ENCODE measurements around the gene EPHA6.

DNA sequence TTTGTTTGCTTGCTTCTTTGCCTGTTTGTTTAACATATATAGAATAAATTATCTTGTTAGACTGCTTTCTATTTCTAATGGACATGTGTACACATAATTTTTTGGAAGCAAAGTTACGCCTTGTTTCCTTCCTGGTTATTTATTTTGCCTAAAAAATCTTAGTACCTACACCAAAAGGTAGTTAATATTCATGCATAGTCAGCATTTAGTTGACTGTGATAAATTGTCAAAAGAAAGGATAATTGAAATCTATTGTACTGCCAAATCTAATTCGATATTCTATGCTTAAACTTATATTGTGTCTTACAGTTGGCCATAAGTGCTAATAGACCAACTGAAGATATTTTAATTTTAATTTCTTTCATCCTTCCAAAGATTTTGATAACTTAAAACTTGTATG, 716.3 kb downstream of the EPHA6 start:
- TF ChIP-seq EZH2 (IDR thresholded peaks at IDR 0.05; ENCODE audit: low read length, missing control alignments), result no peak
- TF ChIP-seq, protein P1, sequence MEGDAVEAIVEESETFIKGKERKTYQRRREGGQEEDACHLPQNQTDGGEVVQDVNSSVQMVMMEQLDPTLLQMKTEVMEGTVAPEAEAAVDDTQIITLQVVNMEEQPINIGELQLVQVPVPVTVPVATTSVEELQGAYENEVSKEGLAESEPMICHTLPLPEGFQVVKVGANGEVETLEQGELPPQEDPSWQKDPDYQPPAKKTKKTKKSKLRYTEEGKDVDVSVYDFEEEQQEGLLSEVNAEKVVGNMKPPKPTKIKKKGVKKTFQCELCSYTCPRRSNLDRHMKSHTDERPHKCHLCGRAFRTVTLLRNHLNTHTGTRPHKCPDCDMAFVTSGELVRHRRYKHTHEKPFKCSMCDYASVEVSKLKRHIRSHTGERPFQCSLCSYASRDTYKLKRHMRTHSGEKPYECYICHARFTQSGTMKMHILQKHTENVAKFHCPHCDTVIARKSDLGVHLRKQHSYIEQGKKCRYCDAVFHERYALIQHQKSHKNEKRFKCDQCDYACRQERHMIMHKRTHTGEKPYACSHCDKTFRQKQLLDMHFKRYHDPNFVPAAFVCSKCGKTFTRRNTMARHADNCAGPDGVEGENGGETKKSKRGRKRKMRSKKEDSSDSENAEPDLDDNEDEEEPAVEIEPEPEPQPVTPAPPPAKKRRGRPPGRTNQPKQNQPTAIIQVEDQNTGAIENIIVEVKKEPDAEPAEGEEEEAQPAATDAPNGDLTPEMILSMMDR (conservative IDR thresholded peaks at IDR 0.05 in 1 of 2, IDR thresholded peaks at IDR 0.05 in 1 of 2; ENCODE audit: low read depth in 1 of 2, low read length in 2 of 2), result no peak
